Stimulated activated CD8-positive, alpha-beta memory T cell treated with anti-CD3 and anti-CD28 coated beads, Interleukin-4, amount 100 ng/mL, for 24 hours (primary cell): ENCODE data around the gene CREB5.

Source experiments
- DNase-seq: peaks from one replicate; pipeline ENCODE4 v3.0.0-alpha.2; 2020; ENCODE audit warnings: low read depth

Gene CREB5

DNA sequence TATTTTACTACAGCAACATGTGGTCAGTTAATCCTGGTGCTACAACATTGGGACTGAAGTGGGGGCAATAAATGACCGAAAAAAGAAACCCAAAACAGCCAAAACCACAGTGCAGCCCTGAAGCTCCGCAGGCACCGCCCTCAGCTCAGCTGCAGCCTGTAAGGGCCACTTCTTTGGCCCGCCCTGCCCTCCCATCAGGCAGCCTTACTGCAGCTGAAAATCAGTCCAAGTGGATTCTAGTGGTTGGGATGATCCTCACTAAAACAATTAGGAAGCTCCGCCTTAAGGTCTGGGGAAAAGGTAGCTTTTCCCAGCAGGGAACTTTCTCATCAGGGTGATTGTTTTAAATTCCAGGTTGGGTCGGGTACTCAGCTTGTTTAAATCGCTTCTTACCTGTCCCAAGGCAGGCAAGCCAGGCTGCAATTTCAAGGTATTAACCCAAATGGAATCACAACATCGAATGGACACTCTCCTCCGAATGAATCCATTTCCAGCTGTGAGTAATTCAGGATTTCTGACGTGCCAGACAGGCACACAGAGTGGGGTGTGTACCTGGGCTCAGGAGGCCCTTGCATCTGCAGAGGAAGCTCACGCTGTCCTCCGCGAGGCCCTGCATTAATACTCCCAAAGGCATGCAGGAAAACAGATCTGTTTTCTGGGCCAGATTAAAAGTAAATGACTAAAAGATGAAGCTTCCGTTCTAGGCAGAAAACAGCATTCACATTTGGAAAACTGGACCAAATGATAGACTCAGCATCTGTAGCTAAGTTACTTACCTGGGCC, 104.3 kb downstream of the CREB5 start:
- no peak for DNase-seq

DNA sequence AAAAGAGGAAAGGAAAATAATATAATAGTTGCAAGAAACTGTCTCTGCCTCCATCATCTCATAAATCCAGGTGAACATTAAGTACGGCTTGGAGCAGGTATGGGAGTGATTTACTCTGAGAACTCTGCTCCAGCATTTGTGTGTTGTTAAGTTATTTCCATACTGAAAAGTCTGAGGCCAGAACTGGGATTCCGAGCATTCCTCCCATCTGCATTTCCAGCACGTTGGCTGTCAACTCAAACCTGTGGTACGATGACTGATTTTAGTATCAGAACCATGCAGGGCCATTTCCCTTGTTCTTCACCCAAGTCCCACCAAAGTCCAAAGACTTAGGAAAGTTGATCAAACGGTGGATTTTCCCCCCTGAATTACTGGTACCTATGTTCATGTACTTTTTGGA, 104.9 kb downstream of the CREB5 start:
- no peak for DNase-seq

DNA sequence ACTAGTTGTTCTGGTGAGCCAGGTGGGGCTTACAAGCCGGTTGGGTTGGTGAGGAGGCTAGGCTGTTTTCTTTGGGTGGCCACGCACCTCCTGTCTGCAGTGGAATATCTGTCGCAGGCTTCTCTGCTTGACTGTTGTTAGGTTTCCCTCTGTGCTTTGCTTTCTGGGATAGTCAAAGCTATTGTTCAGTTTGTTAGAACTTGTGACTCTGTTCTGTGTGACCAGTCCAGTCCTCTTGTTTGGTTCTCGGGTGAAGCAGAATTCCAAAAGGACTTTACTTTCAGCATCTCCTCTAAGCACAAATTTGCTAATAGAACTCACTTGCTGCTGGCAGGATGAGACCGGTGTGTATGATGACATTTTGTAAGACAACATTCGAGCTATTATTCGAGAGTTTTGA, 105.3 kb downstream of the CREB5 start:
- no peak for DNase-seq

DNA sequence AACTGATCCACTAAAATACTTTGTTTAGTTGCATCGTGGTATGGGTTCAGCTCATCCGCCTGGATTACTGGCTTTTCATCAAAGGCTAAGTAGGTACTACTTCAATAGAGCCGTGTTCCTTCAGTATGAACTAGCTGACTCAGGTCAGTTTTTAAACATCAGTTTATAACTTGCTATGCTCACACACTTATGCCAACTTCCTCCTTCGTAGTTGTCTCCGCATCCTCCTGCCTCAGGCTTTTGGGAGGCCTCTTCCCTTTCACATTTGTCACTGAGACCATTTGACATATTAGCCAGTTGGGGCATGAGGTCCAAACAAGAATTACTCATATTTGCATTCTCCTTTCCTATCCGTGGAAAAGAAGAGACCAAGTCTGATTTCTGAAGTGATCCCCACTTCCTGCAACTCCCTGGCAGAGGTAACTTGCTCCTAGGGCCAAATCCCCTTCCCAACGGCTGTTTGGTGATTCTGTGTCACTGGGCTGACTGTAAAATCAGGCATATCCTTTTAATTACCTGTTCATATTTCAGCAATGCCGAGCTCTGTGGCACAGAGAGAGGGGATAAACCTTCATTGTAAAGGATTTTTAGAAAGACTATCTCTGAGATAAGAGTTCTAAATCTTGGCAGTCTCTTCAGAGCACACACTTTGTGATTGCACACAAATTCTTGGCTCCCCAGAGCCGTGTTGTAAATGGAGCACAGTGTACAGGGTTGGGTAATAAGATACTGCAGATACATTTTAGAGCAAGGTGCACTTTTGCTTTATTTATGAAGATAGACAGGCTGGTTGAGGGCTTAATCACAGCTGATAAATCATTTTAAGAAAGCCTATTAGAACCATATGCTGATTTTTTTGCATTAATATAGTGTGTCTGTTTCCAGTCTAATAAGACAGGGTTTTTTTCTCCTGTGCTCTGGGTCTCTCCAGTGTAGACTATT, 108.0 kb downstream of the CREB5 start:
- DNase-seq: no peak

DNA sequence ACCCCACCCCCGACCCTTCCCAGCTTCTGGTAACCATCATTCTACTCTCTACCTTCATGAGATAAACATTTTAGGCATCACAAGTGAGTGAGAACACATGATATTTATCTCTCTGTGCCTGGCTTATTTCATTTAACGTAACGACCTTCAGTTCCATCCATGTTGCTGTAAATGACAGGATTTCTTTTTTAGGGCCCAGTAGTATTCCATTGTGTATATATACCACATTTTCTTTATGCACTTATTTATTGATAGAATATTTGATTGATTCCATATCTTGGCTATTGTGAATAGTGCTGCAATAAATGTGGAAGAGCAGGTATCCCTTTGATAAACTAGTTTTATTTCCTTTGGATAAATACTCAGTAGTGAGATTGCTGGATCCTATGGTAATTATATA, 112.7 kb downstream of the CREB5 start:
- DNase-seq: no peak

DNA sequence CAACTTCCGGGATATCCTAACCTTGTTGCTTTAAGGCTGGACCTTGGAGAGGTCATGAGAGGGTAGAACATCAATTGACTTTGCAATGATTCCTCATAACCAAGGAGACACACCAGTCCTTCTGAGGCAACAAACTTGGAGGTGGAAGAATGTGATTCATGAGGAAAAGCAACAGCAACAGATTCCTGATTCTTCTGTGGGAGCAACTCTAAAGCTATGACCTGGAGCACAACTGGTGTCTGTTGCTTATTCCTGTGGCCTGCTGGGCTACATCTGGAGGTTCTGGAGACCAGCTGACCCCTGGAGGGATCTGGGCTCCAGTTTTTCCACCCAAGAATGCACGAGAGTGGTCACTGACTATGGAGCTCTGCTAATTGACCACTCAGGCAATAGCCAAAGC, 116.6 kb downstream of the CREB5 start:
- DNase-seq: no peak

DNA sequence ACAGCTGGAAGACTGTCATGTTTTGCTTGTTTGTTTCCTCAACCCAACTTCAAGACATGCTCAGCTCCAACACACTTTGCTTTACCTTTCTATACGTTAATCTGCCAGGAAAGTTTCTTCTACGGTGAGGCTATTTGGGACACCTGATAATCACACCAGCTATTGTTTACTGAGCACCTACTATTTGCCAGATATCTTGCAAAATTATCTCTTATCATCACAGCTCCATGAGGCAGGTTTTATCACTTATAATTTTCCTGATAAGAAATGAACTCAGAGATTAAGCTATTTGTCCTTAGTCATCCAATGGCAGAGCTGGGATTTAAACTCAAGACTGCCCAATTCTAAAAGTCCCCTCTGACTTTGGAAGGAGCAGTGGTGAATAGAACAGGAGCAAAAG, 117.4 kb downstream of the CREB5 start:
- DNase-seq: no peak

DNA sequence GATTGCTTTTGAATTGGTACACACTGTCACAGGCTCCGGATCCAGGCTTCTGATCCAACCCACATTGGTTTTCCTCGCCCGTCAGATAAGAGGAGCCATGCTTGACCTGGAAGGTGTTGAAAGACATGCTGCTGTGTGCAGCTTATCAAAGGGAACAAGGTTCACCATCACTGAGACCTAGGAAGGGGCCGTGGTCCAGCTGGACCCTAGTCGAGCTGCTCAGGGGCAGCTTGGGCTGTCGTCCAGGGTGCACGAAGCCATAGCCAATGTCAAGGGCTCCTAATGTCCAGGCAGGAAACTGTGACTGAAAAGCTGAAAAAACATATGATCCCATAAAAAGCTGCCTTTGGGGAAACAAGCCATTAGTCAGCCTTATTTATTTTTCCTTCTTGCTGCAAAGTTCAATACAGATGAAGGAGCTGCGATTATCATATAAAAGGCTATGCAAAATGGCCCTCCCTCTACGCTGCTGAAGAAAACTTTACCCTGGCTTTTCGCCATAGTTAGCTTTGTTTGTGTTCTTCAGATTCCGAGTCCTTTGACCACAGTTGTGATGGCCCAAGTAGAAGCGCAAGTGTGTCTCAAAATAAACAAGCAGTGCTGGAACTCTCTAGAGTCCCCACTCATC, 118.0 kb downstream of the CREB5 start:
- DNase-seq: no peak

DNA sequence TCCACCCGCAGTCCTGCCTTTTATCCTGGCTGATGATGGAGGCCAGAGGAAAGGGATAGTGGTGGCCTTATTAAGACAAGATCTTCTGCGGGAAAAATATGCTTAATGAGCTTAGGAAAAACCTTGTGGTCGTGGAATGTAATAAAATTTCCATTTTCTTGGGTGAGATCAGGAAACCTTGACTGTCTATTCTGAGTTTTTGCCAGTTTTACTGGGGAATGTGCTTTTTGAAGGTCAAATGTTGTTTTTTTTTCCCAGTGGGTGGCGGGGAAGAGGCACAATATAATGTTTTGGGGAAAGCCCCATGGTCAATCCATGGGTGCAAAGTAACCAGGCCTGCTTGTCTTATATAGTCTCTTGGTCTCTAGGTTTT, 118.5 kb downstream of the CREB5 start:
- DNase-seq: no peak

DNA sequence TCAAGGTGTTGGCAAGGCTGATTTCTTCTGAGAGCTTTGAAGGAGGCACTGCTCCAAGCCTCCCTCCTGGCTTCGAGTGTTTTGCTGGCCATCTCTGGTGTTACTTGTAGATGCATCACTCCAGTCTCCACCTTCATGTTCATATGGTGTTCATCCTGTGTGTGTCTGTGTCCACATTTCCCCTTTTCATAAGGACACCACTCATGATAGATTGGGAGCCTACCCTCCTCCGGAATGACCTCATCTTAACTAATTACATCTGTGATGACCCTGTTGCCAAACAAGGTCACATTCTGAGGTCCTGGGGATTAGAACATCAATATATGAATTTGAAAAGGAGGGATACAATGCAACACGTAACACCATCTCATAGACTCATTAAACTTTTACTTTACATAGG, 119.0 kb downstream of the CREB5 start:
- DNase-seq: no peak

DNA sequence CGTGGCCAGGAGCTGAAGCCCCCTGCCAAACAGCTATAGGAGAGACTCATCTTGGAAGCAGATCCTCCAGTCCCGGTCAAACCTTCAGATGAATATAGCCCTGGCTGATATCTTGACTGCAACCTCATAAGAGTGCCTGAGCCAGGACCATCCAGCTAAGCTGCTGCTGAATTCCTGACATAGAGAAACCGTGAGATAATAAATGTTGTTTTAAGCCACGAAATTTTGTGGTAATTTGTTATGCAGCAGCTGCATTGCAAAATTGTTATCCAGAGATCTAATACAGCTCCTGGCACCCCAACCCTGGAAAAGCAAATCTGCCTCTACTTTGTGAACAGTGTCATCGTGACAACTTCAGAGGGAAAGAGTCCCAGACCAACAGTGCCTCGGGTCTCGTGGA, 119.9 kb downstream of the CREB5 start:
- no peak for DNase-seq

DNA sequence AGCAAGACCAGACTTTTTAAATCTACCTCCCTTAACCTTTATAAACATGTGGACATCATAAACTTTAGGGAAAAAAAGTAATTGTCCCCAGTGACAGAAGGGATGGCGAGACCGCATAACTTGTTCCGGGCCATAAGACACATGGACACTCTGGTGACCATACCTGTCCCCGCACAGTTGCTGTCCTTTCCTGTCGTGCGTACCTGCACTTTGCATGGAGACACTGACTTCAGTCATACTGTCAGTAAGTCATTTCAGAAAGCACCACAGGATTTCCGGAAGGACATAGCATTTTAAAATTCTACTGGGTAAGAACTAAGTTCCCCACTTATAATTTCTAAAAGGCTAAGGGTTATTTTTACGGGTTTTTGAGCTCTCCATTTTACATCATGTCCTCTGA, 120.9 kb downstream of the CREB5 start:
- DNase-seq: no peak

DNA sequence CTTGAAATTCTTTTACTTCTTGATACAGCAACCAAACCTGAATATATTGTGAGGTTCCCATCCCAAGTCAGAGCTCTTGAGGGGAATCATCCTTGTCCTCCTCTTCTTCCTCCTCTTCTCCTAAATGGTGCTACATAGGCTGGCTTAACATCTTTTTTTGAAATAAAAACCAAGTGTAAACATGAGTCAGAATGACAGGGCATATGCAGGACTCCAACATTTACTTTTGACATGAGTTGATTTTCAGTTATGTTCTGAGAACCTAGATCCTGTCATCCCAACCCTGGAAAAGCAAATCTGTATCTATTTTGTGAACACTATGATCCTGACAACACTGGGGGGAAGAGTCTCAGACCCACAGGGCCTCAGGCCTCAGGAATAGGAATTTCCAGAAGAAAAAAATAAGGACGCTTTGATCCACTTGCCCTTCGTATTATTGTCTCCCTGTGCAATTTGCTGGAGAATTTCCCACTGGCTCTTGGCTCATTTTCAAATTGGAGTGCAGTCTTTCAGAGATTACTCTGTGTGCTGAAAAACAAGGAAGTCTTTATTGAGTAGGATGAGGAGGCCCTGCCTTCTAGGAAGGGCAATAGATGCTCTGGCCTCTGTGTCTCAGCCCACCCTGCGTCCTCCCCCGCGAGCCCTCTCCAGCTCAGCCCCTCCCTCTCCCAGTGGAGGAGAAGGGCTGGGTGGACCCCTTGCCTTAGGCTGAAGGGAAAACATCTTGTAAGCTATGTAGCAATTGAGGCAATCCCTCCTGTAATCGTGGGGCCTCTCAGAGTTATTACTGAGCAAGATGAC, 121.6 kb downstream of the CREB5 start:
- no peak for DNase-seq

DNA sequence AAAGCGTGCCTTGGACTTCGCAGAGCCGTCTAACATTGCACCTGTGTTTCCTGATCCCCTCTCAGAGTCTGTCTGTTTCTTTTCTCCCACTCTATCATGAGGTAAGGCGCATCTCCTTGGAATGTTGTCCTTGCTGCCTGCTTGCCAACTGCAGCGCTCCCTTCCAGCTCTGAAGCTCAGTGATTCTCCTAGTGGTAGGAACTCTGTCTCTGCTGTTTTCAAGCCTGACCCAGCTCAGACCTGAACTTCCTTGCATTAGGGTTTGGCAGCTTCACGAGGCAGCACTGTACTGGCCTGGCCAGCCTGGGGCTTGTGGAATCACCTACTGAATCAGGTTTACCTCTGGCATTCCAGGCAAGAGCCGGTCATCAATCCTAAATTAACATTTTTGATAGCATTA, 123.9 kb downstream of the CREB5 start:
- no peak for DNase-seq

DNA sequence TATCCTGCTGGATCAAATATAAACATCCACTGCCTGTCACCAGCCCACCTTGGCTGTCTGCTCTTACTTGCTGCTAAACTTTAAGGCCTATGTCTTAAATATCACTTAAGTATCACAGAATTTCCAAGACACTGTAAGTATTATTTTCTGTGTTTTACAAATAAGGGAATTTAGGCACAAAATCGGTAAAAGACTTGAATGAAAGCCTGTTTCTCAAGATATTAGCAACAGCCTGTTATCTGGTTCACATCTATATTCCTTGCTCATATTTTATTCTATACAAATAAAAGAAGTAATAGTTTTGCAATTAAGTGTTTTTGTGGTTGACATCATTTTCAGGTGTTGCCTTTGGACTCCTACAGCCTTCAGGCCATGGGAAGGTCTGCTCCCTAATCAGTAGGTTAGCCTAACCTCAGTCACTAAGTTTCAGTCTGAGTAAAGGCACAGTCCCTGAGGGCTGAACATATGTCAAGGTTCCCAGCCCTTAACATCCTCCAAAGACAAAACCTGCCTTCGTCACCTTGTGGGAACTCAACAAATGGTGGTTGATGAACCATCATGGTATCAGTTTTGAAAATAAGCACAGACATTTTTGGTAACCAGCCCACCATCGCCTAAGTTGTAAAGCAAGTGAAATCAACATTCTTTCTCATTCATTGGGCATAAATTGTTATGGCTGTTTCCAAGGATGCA, 127.1 kb downstream of the CREB5 start:
- DNase-seq: no peak

DNA sequence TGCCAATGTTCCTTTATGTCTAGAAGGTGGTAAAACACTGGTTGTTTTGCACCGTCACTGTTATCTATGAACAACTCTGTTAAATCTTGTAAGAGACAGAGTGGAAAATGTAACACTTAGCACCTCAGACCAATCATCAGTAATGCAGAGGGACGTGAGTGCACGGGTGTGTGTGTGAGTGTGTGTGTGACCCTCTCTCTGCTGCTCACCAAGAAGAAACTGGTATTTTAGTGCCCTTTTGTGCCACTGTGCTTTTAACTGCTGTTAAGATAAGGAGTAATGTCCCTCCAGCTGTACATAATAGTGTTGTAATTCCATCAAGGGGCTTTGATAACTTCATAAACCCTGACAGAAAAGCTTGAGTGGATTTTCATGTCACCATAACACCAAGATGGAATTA, 130.1 kb downstream of the CREB5 start:
- no peak for DNase-seq

DNA sequence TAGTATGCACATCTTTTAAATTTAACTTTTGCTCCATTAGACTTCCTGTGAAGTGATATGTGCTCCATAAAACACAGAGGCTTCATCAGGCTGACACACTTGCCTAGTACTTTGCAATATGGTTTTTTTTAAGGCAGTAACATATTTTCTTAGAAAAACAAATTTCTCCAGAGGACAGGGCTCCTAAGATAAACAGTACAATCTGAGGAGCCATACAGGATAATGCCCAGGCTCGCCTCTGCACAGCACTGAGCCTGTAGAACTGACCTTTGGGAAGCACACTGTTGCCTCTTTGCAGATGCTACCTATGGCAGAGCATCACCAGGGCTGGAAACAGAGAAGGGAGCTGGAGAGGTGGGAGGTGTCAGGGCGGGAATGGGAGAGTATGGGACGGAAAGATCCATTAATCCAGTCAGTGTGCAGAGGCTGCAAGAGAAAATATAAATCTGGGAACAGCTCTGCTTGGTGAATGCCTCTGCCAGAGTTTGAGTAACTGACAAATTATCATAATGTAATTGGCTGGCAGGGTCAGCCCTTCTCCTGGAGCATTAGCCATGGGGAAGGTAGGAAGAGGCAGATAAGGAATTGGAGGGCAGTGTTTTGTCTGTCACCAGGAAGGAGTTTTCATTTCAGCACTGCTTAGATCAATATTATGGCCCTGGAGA, 132.3 kb downstream of the CREB5 start:
- no peak for DNase-seq

DNA sequence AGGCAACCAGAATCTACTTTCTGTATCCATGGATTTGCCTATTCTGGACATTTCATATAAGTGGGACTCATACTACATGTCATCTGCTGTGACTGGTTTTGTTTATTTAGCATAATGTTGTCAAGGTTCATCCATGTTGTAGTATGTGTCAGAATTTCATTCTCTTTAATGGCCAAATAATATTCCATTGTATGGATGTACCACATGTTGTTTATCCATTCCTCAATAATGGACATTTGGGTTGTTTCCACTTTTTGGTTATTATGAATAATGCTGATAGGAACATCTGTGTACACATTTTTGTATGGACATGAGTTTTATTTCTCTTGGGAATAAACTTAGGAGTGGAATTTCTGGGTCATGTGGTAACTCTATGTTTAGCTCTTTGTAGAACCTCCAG, 133.7 kb downstream of the CREB5 start:
- DNase-seq: no peak

DNA sequence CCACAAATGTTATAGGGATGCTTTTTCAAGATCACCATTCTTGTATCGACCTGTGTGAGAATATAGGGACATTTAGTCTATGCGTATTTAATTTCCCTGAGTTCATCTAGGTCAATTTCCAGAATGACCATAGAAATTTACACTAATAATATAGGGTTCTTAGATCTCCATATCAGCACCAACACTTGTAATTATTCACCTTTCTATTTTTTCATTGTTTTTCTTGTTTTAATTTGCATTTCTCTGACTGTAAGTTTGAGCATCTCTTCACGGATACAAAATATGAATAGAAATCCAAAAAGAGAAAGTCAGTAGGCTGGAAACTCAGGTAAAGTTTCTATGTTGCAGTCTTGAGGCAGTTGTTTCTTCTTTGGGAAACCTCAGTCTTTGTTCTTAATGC, 134.8 kb downstream of the CREB5 start:
- DNase-seq: no peak

DNA sequence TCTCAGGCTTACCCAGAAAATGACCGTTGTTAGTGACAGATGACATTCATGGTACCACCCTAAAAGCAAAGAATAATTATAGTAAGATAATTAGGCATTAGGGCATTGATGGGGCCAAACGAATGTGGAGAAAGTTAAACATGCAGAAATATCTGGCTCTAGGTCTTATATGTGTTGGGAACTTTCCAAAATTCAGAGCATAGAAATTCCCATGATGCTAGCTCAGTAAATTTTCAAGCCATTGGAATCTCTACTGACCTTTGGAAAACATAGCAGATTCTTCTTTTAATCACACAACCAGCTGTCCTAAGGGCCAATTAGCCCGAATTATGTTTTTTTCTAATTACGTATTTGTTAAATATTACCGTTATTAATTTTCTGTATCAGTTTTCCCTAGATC, 136.1 kb downstream of the CREB5 start:
- DNase-seq: no peak

DNA sequence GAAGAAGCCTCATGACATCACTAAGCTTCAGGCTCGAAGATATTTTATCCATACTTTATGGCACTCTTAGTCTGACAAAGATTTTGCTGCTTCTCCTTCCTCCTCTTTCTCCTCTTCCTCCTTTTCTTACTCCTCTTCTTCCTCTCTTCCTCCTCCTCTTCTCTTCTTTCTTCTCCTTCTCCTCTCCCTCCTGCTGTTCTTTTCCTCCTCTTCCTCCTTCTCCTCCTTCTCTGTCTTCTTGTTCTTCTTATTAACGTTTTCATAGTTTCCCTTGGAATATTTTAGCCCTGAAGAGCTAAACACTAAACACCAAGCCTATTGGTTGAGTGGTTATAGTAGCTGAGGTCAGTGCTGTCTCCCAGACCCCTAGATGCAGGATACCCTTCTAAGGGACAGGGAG, 137.7 kb downstream of the CREB5 start:
- DNase-seq: no peak
